ENCODE data around the gene TTYH1. TPM values are rescaled to one million over a fixed set of nuclear protein-coding genes. Genes with fewer than 3 reads are reported as not detected.

TTYH1 gene
- total and polyA plus RNA-seq, 2 of the 4 experiments (the other 2 are of a cell fraction): not detected

DNA sequence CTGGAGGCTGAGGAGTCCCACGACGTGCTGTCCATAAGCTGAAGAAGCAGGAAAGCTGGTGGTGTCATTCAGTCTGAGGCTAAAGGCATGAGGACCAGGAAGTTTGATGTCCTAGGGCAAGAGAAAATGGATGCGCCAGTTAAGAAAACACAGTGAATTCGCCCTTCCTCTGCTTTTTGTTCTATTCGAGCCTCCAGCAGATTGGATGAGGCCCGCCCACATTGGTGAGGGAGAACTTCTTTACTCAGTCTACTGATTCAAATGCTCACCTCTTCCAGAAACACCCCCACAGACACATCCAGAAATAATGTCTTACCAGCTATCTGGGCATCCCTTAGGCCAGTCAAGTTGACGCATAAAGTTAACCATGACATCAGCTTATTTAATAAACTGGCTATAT lies 7.5 kb upstream of the TTYH1 start:
- 69% methylated on average over 3 of the region's 7 CpGs; no CpG with 5 or more reads in 1 of the 2 experiments for WGBS, 2 experiments (ENCODE audit: extremely low coverage in 2 of 2, insufficient read length in 1 of 2)
- Histone ChIP-seq H3K4me2 (ENCODE audit: low read depth, low read length) (no peak overlapping the region), H2AK5ac (ENCODE audit: low read depth, low read length) (no peak overlapping the region), H3K4ac (ENCODE audit: low read depth, low read length) (no peak overlapping the region), H3K9me1 (ENCODE audit: insufficient read depth, low read length) (no peaks in the 10 kb centered on the region), H2AK9ac (replicated peaks; ENCODE audit: low read depth, low read length, poor library complexity) (no peak overlapping the region), H4K91ac (ENCODE audit: insufficient read depth, low read depth, low read length) (no peak overlapping the region), H3K14ac (replicated peaks; ENCODE audit: low read depth, low read length) (no peak overlapping the region), H3K27me3 (ENCODE audit: control insufficient read depth, insufficient read depth, low read length) (no peaks in the 10 kb centered on the region), H2BK20ac (ENCODE audit: low read depth, low read length) (no peak overlapping the region), H3K18ac (ENCODE audit: low read depth, low read length) (no peak overlapping the region), H3K9ac (ENCODE audit: low read depth, low read length) (no peak overlapping the region), H2AFZ (replicated peaks; ENCODE audit: low read length, poor library complexity) (no peak overlapping the region), H3K9me3 (ENCODE audit: control insufficient read depth, insufficient read depth, low read length) (peaks cover 3% of the 10 kb centered on the region), H3K56ac (ENCODE audit: extremely low read depth, insufficient read depth, low read length) (no peak overlapping the region), H2BK5ac (ENCODE audit: low read depth, low read length, poor library complexity, severe bottlenecking) (no peak overlapping the region), H4K5ac (ENCODE audit: low read depth, low read length) (no peak overlapping the region), H3K36me3 (ENCODE audit: control insufficient read depth, insufficient read depth, low read length) (no peaks in the 10 kb centered on the region), H3K23ac (ENCODE audit: low read depth, low read length) (no peak overlapping the region), H3K4me3 (ENCODE audit: insufficient read depth, low read depth, low read length) (no peak overlapping the region), H3K79me1 (ENCODE audit: low read depth in 1 of 2, low read length in 2 of 2) (no peaks in the 10 kb centered on the region), H4K8ac (ENCODE audit: low read depth in 2 of 2, low read length in 2 of 2) (no peak overlapping the region), H3K4me1 (ENCODE audit: control insufficient read depth, insufficient read depth, low read length) (no peaks in the 10 kb centered on the region), H3K27ac (ENCODE audit: insufficient read depth, low read length) (no peak overlapping the region), H2BK15ac (ENCODE audit: low read depth, low read length) (no peak overlapping the region), H2BK120ac (ENCODE audit: low read depth, low read length) (no peak overlapping the region), H4K20me1 (ENCODE audit: insufficient read depth, low read length) (no peaks in the 10 kb centered on the region)
- in situ Hi-C loops (cut with MboI; ENCODE audit: low sequenced_read_pairs): no loop called here
- intact Hi-C loops (cut with micrococcal nuclease): no loop called here
- dilution Hi-C loops (cut with HindIII; ENCODE audit: low sequenced_read_pairs, unreplicated experiment): no loop called here
- POLR2A ChIA-PET (ENCODE audit: unreplicated experiment): no interaction called here
- DNase-seq (no peak), ATAC-seq (ENCODE audit: low read depth) (no peak)
- CTCF ChIA-PET: no interaction called here
- no TSS peak for BruUV-seq (replicated peaks)
- TF ChIP-seq POLR2A (IDR thresholded peaks at IDR 0.05; ENCODE audit: low read depth, low read length): no peak
- TF ChIP-seq MAFK (IDR thresholded peaks at IDR 0.05; ENCODE audit: low read depth, low read length): no peak
- TF ChIP-seq NFE2L2 (IDR thresholded peaks at IDR 0.05; ENCODE audit: low read depth, low read length): no peak
- TF ChIP-seq CHD1 (IDR thresholded peaks at IDR 0.05; ENCODE audit: low read depth, low read length): no peak
- TF ChIP-seq, protein P1, sequence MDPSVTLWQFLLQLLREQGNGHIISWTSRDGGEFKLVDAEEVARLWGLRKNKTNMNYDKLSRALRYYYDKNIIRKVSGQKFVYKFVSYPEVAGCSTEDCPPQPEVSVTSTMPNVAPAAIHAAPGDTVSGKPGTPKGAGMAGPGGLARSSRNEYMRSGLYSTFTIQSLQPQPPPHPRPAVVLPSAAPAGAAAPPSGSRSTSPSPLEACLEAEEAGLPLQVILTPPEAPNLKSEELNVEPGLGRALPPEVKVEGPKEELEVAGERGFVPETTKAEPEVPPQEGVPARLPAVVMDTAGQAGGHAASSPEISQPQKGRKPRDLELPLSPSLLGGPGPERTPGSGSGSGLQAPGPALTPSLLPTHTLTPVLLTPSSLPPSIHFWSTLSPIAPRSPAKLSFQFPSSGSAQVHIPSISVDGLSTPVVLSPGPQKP (IDR thresholded peaks at IDR 0.05; ENCODE audit: borderline replicate concordance, low read depth, low read length): no peak

Data from IMR-90 (cell line).